K562 (cell line): ENCODE measurements around the gene NDOR1. TPM values are rescaled to one million over a fixed set of nuclear protein-coding genes. Genes with fewer than 3 reads are reported as not detected.

ENCODE experiments used
- ATF7 ChIP-seq: fragments of 450-650 bp; IDR thresholded peaks from 2 replicates; pipeline ENCODE4 v1.7.1; 2014; ENCODE audit warnings: mild to moderate bottlenecking, moderate library complexity
- CC2D1A ChIP-seq: fragments of 450-650 bp; IDR thresholded peaks from 2 replicates; pipeline ENCODE4 v1.6.1; 2017; ENCODE audit warnings: mild to moderate bottlenecking
- FIP1L1 ChIP-seq: fragments of 200-400 bp; formaldehyde crosslinking; IDR thresholded peaks from 2 replicates; pipeline ENCODE4 v1.6.1; 2018; ENCODE audit warnings: mild to moderate bottlenecking, low read depth, low read length; ENCODE audit not compliant: poor library complexity, severe bottlenecking
- MAZ ChIP-seq, 2 experiments: fragments of 450-650 bp in 1 of 2; sonication (generic) in 1 of 2; formaldehyde crosslinking; IDR thresholded peaks in 1 of 2; conservative IDR thresholded peaks in 1 of 2; 2 replicates each; pipeline versions ENCODE4 v1.4.0 to v1.5.0; 2020; ENCODE audit warnings: mild to moderate bottlenecking in 1 of 2, missing genetic modification reagents in 1 of 2
- NCOA6 ChIP-seq: fragments of 450-650 bp; IDR thresholded peaks from 2 replicates; pipeline ENCODE4 v1.6.1; 2017; ENCODE audit warnings: mild to moderate bottlenecking
- ZNF174 ChIP-seq: fragments of 250-450 bp; sonication (Bioruptor Pico); IDR thresholded peaks from 2 replicates; pipeline ENCODE4 v1.4.0; 2020; ENCODE audit warnings: mild to moderate bottlenecking
- ZNF175 ChIP-seq: fragments of 200-800 bp; sonication (Bioruptor generic); IDR thresholded peaks from 2 replicates; pipeline ENCODE4 v1.6.1; 2016; ENCODE audit warnings: low read depth, mild to moderate bottlenecking, missing genetic modification characterization, missing compliant biosample characterization
- ZNF3 ChIP-seq: fragments of 250-450 bp; sonication (Bioruptor Pico); IDR thresholded peaks from 2 replicates; pipeline ENCODE4 v1.5.0; 2021; ENCODE audit warnings: mild to moderate bottlenecking, moderate library complexity
- ZNF408 ChIP-seq: fragments of 250-450 bp; sonication (Bioruptor Pico); IDR thresholded peaks from 2 replicates; pipeline ENCODE4 v1.4.0; 2020; ENCODE audit warnings: low read depth, mild to moderate bottlenecking, moderate library complexity
- ZNF583 ChIP-seq: fragments of 250-450 bp; sonication (Bioruptor Pico); IDR thresholded peaks from 2 replicates; pipeline ENCODE4 v1.4.0; 2020
- polyA plus RNA-seq, 8 experiments: library from polyadenylated mRNA; depleted of rRNA in 4 of 8; stranded (reverse) in 5 of 8; unstranded in 3 of 8; fragments of >200 nt; fragmentation: Nextera tagmentation in 2 of 8; fragmentation: Illumina TruSeq in 1 of 8; extraction: Ambion mirVana in 2 of 8; extraction: Trizol in 1 of 8; gene quantifications; 2 replicates each; pipeline versions ENCODE4 v1.2.1 to v1.2.3, GENCODE V29; 2011 to 2014; ENCODE audit warnings: inconsistent platforms in 1 of 8, missing spikeins in 1 of 8
- total RNA-seq, 7 experiments: library from RNA; depleted of rRNA in 6 of 7; stranded (reverse); fragments of >200 nt in 6 of 7; fragmentation: Illumina TruSeq in 2 of 7; extraction: Trizol in 2 of 7; gene quantifications; 2 replicates each; pipeline versions ENCODE4 v1.2.1 to v1.2.3, GENCODE V29; 2011 to 2021; ENCODE audit warnings: low replicate concordance in 1 of 7
- TF ChIP-seq, protein P1 (sequence below), 2 experiments: IDR thresholded peaks; 2 replicates each; pipeline ENCODE4 v1.6.1; 2012; ENCODE audit warnings: improper control_type of control experiment in 2 of 2, low read depth in 2 of 2, low read length in 2 of 2, borderline replicate concordance in 1 of 2
- TF ChIP-seq, protein P2 (sequence below): sonication (generic); formaldehyde crosslinking; IDR thresholded peaks from 2 replicates; pipeline ENCODE4 v1.8.0; 2022; ENCODE audit warnings: mild to moderate bottlenecking, missing genetic modification reagents
- TF ChIP-seq, protein P3 (sequence below): fragments of 250-450 bp; sonication (Bioruptor Pico); IDR thresholded peaks from 2 replicates; pipeline ENCODE4 v1.8.0; 2022; ENCODE audit warnings: moderate library complexity, mild to moderate bottlenecking, inconsistent platforms
- TF ChIP-seq, protein P4 (sequence below): sonication (generic); formaldehyde crosslinking; IDR thresholded peaks from 2 replicates; pipeline ENCODE4 v1.8.1; 2023; ENCODE audit warnings: mild to moderate bottlenecking, missing genetic modification reagents, moderate library complexity

NDOR1 gene
- total and polyA plus RNA-seq, 9 of the 15 experiments (the other 6 are each of a cell fraction or from before 2014, with no cell fraction given): 0.06 to 36.9 (median 6.9) TPM

DNA sequence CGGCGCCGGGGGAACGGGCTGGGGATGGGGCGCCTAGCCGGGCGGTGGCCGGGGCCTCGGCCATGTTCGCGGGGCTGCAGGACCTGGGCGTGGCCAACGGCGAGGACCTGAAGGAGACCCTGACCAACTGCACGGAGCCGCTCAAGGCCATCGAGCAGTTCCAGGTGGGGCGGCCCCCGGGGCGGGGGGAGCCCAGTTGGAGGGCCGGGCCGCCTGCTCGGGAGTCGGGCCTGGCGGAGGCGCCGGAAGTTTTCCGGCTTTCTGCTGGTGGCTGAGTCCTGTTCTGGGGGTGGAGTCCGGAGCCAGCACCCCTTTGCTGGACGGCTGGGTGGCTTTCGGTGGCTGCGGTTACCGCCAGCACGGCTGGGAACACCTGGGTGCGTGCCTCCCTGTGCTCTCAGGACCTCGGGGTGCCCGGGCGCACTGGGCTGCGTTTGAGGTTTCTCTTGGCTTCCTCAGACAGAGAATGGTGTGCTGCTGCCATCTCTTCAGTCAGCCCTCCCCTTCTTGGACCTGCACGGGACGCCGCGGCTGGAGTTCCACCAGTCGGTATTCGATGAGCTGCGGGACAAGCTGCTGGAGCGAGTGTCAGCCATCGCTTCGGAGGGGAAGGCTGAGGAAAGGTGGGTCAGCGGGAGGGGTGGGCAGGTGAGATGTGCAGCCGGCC is 50.1 kb downstream of the NDOR1 start (continued):
- TF ChIP-seq, protein P1, sequence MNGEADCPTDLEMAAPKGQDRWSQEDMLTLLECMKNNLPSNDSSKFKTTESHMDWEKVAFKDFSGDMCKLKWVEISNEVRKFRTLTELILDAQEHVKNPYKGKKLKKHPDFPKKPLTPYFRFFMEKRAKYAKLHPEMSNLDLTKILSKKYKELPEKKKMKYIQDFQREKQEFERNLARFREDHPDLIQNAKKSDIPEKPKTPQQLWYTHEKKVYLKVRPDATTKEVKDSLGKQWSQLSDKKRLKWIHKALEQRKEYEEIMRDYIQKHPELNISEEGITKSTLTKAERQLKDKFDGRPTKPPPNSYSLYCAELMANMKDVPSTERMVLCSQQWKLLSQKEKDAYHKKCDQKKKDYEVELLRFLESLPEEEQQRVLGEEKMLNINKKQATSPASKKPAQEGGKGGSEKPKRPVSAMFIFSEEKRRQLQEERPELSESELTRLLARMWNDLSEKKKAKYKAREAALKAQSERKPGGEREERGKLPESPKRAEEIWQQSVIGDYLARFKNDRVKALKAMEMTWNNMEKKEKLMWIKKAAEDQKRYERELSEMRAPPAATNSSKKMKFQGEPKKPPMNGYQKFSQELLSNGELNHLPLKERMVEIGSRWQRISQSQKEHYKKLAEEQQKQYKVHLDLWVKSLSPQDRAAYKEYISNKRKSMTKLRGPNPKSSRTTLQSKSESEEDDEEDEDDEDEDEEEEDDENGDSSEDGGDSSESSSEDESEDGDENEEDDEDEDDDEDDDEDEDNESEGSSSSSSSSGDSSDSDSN (IDR thresholded peaks at IDR 0.05; ENCODE audit: borderline replicate concordance in 1 of 2, low read depth in 2 of 2, low read length in 2 of 2): 0 out of 4 replicates have a peak, but pooled peaks of 1 of the 2 experiments have one; percentile 24
- TF ChIP-seq, protein P2, sequence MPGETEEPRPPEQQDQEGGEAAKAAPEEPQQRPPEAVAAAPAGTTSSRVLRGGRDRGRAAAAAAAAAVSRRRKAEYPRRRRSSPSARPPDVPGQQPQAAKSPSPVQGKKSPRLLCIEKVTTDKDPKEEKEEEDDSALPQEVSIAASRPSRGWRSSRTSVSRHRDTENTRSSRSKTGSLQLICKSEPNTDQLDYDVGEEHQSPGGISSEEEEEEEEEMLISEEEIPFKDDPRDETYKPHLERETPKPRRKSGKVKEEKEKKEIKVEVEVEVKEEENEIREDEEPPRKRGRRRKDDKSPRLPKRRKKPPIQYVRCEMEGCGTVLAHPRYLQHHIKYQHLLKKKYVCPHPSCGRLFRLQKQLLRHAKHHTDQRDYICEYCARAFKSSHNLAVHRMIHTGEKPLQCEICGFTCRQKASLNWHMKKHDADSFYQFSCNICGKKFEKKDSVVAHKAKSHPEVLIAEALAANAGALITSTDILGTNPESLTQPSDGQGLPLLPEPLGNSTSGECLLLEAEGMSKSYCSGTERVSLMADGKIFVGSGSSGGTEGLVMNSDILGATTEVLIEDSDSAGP: no peak
- no peak for TF ChIP-seq CC2D1A
- TF ChIP-seq, protein P3, sequence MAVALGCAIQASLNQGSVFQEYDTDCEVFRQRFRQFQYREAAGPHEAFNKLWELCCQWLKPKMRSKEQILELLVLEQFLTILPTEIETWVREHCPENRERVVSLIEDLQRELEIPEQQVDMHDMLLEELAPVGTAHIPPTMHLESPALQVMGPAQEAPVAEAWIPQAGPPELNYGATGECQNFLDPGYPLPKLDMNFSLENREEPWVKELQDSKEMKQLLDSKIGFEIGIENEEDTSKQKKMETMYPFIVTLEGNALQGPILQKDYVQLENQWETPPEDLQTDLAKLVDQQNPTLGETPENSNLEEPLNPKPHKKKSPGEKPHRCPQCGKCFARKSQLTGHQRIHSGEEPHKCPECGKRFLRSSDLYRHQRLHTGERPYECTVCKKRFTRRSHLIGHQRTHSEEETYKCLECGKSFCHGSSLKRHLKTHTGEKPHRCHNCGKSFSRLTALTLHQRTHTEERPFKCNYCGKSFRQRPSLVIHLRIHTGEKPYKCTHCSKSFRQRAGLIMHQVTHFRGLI (CRISPR knock-in tag): no peak
- no peak for TF ChIP-seq NCOA6
- TF ChIP-seq, protein P4, sequence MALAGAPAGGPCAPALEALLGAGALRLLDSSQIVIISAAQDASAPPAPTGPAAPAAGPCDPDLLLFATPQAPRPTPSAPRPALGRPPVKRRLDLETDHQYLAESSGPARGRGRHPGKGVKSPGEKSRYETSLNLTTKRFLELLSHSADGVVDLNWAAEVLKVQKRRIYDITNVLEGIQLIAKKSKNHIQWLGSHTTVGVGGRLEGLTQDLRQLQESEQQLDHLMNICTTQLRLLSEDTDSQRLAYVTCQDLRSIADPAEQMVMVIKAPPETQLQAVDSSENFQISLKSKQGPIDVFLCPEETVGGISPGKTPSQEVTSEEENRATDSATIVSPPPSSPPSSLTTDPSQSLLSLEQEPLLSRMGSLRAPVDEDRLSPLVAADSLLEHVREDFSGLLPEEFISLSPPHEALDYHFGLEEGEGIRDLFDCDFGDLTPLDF: peak; percentile 16; the same call in 1 of the 2 replicates
- TF ChIP-seq MAZ (CRISPR knock-in tag; conservative IDR thresholded peaks at IDR 0.05 in 1 of 2, IDR thresholded peaks at IDR 0.05 in 1 of 2): 0 out of 4 replicates have a peak, but pooled peaks of 1 of the 2 experiments have one; percentile 4
- no peak for TF ChIP-seq ZNF583 (CRISPR knock-in tag)
- 0 out of 2 replicates have a peak, but pooled peaks have one; percentile 43 for TF ChIP-seq ZNF175 (CRISPR knock-in tag)
- TF ChIP-seq ZNF174 (CRISPR knock-in tag): no peak
- TF ChIP-seq ZNF3 (CRISPR knock-in tag): no peak
- no peak for TF ChIP-seq ZNF408
- peak; percentile 8 for TF ChIP-seq FIP1L1
- no peak for TF ChIP-seq ATF7
